Astrocyte (in vitro differentiated cells and primary cell): Measurements from ENCODE around the gene F3.

Source experiments
- EZH2 ChIP-seq: IDR thresholded peaks from 2 replicates; pipeline ENCODE4 v1.6.1; 2012; ENCODE audit warnings: mild to moderate bottlenecking, low read length, inconsistent platforms; ENCODE audit not compliant: insufficient read depth
- TF ChIP-seq, protein P1 (sequence below): IDR thresholded peaks from 2 replicates; pipeline ENCODE4 v1.5.1; 2011; ENCODE audit warnings: low read depth, mild to moderate bottlenecking, inconsistent platforms, low read length, moderate library complexity; ENCODE audit not compliant: insufficient read depth

DNA sequence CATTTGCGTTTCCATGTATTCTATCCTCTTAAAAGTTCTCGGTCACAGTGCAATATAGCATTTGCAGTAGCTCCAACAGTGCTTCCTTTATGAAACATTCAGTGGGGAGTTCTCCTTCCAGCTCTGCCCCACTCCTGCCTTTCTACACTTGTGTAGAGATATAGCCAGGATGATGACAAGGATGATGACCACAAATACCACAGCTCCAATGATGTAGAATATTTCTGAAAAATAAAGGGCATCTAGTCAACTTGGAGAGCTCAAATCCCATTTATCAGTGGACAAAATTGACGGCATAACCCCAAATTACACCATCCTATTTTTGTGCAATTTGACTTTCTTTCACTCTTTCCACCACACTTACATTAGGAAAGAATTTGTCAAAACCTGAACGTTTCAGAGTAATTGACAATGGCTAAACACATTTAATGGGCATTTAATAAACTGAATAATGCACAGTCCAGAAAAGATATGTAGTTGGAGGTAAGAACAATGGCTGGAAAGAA, 11.1 kb downstream of the F3 start:
- TF ChIP-seq, protein P1, sequence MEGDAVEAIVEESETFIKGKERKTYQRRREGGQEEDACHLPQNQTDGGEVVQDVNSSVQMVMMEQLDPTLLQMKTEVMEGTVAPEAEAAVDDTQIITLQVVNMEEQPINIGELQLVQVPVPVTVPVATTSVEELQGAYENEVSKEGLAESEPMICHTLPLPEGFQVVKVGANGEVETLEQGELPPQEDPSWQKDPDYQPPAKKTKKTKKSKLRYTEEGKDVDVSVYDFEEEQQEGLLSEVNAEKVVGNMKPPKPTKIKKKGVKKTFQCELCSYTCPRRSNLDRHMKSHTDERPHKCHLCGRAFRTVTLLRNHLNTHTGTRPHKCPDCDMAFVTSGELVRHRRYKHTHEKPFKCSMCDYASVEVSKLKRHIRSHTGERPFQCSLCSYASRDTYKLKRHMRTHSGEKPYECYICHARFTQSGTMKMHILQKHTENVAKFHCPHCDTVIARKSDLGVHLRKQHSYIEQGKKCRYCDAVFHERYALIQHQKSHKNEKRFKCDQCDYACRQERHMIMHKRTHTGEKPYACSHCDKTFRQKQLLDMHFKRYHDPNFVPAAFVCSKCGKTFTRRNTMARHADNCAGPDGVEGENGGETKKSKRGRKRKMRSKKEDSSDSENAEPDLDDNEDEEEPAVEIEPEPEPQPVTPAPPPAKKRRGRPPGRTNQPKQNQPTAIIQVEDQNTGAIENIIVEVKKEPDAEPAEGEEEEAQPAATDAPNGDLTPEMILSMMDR = no peak
- TF ChIP-seq EZH2 = no peak
